Measurements from ENCODE around the gene MBP. TPM values are rescaled to one million over a fixed set of nuclear protein-coding genes. Genes with fewer than 3 reads are reported as not detected.

MBP gene
- total RNA-seq, 3 donors from 2014 or later, result 37.9 to 48.5 (median 47.4) TPM

DNA sequence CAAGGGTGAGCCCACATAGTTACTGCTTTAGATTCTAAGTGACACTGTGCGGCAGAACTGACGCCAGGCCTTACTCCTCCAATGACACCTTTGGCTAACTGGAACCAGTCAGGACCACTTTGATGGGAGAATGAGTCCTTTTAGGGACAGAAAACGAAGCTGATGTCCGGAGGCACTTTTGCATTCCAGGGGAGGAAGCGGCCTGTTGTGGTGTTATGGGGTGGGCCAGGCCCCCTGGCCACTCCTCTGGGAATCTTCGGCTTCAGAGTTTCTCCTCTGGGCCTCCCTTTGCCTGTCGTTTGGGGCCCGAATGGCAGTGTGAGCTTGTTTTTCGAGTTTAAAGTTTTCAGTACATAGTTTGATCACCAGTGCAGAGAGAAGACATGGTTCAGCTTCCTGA lies 65.9 kb downstream of the MBP start:
- Histone ChIP-seq H3K4me3 (no peak overlapping the region), H3K4me1 (ENCODE audit: low read depth) (peaks cover 18% of the 10 kb centered on the region), H3K36me3 (ENCODE audit: low read depth) (no peaks in the 10 kb centered on the region), H3K9me3 (no peaks in the 10 kb centered on the region)
- TF ChIP-seq, protein P1, sequence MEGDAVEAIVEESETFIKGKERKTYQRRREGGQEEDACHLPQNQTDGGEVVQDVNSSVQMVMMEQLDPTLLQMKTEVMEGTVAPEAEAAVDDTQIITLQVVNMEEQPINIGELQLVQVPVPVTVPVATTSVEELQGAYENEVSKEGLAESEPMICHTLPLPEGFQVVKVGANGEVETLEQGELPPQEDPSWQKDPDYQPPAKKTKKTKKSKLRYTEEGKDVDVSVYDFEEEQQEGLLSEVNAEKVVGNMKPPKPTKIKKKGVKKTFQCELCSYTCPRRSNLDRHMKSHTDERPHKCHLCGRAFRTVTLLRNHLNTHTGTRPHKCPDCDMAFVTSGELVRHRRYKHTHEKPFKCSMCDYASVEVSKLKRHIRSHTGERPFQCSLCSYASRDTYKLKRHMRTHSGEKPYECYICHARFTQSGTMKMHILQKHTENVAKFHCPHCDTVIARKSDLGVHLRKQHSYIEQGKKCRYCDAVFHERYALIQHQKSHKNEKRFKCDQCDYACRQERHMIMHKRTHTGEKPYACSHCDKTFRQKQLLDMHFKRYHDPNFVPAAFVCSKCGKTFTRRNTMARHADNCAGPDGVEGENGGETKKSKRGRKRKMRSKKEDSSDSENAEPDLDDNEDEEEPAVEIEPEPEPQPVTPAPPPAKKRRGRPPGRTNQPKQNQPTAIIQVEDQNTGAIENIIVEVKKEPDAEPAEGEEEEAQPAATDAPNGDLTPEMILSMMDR (IDR thresholded peaks at IDR 0.05), result no peak
- DNase-seq, result no peak
- ATAC-seq, result no peak
- intact Hi-C loops (cut with DNase I, micrococcal nuclease), result no loop called here

DNA sequence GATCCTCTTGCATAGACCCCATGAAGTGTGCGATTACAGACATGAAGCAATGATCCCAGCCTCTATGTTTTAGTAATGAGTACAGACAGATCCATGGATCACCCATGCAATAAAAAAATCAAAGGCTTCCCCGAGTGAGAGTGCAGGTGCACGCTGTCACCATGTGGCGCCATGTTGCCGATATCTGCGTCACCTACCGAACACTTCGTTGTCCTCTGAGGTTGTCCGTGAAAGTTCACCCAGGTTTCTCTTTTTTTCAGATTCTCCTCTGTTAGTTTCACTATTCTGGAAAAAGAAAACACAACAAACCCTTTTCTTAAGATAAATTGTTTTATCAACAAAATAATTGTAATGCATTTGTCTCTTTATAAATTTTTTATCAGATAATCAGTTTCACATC lies 66.5 kb downstream of the MBP start:
- ATAC-seq, result no peak
- no peak for DNase-seq
- H3K4me3 ChIP-seq, result no peak overlapping the region
- TF ChIP-seq, protein P1 (IDR thresholded peaks at IDR 0.05), result no peak
- no peaks in the 10 kb centered on the region for H3K9me3 ChIP-seq
- no peaks in the 10 kb centered on the region for H3K36me3 ChIP-seq (ENCODE audit: low read depth)
- intact Hi-C loops (cut with DNase I, micrococcal nuclease), result no loop called here
- H3K4me1 ChIP-seq (ENCODE audit: low read depth), result peaks cover 18% of the 10 kb centered on the region

DNA sequence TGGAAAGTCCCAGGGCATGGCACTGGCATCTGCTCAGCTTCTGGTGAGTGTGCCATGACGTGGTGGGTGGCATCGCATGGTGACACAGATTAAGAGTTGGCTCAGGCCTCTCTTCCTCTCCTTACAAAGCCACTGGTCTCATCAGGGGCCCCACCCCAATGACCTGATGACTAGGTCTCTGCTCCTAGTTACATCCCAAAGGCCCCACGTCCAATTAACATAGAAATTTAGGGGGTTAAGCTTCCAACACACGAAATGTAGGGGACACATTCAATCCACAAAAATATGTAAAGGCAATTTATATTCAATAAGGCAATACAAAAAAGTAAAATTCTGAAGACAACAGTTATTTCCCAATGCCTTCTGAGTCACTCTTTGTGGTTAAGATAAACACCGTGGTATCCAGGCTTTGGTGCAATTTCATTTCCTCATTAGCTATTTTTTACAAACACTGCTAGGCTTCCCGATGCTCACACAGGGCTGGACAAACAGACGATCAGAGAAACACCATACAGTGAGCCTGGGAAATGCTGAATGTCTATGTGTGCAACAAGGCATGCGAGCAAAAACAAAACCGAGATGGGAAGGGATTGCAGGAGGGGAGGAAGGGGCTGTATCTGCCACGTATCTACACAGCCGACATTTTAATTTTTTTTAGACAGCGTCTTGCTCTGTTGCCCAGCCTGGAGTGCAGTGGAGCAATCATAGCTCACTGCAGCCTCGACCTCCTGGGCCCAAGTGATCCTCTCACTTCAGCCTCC lies 67.2 kb downstream of the MBP start:
- H3K4me3 ChIP-seq, result no peak overlapping the region
- intact Hi-C loops (cut with DNase I, micrococcal nuclease), result no loop called here
- TF ChIP-seq, protein P1 (IDR thresholded peaks at IDR 0.05), result no peak
- peaks cover 18% of the 10 kb centered on the region for H3K4me1 ChIP-seq (ENCODE audit: low read depth)
- DNase-seq (peak in 1 of 3 donors; percentile 69), ATAC-seq (peak; percentile 43)
- H3K36me3 ChIP-seq (ENCODE audit: low read depth), result no peaks in the 10 kb centered on the region
- no peaks in the 10 kb centered on the region for H3K9me3 ChIP-seq

DNA sequence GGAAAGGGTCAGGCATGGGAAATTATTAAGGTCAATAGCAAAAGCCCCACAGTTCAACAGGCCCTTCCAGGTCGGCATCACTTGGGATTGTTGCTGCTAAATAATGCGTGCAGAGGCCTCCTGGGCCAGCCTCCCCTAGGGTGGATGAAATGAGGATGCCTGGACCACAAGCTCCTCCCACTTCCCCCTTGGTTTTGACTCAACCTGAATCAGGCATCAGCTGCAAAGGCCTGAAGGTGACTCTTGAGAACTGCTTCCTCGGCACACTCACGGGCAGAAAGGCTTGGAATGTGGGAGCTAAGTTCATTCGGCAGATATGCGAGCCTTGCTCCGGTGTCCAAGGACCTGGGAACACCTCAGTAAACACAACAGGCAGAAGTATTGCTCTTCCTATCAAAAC lies 69.3 kb downstream of the MBP start:
- Histone ChIP-seq H3K4me1 (ENCODE audit: low read depth) (peaks cover 13% of the 10 kb centered on the region), H3K9me3 (no peaks in the 10 kb centered on the region), H3K36me3 (ENCODE audit: low read depth) (no peaks in the 10 kb centered on the region), H3K4me3 (no peak overlapping the region)
- ATAC-seq, result peak; percentile 44
- TF ChIP-seq, protein P1 (IDR thresholded peaks at IDR 0.05), result no peak
- DNase-seq, result peak; percentile 52 to 75 (median 73)
- intact Hi-C loops (cut with DNase I, micrococcal nuclease), result no loop called here

DNA sequence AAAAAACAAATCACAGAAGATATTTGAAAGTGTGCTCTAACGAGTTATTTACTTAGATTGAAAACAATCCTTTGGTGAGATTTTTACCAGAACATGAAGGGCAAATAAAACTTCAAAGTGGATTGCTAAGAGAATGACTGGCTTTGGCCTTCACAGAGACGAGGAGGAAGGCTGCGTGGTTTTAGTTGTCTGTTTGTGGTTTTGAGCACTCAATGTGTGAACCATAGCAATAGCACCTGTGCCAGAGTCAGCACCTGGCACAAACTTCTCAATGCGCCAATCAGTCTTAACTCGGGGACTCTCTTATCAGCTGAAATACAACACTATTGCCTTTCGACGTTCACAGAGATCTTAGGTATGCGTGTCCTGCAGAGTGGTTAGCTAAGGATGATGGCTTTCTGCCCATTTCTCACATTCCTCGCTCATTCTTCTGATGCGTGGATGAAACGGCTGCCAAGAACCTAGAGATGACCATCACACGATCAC lies 70.0 kb downstream of the MBP start:
- no peaks in the 10 kb centered on the region for H3K36me3 ChIP-seq (ENCODE audit: low read depth)
- peaks cover 10% of the 10 kb centered on the region for H3K4me1 ChIP-seq (ENCODE audit: low read depth)
- H3K9me3 ChIP-seq, result no peaks in the 10 kb centered on the region
- TF ChIP-seq, protein P1 (IDR thresholded peaks at IDR 0.05), result no peak
- DNase-seq (no peak), ATAC-seq (peak; percentile 58)
- intact Hi-C loops (cut with DNase I, micrococcal nuclease), result no loop called here
- H3K4me3 ChIP-seq, result no peak overlapping the region

All from mucosa of descending colon (tissue), 3 donors.